Gastrocnemius medialis (tissue), 4 donors: ENCODE results near the gene WDFY3. TPM values are rescaled to one million over a fixed set of nuclear protein-coding genes. Genes with fewer than 3 reads are reported as not detected.

Experiments used
- ATAC-seq, 2 donors: fragments of 150-250 bp; one replicate each; pipeline ENCODE4 v1.9.1; 2016
- DNase-seq, 2 donors: peaks; one replicate each; pipeline ENCODE4 v3.0.0-alpha.2; 2019
- H3K27ac ChIP-seq, 4 donors: fragments of 200-600 bp; sonication (generic); 1 replicate in 1 of 4; 2 replicates in 3 of 4; pipeline ENCODE4 v1.5.1; 2016 to 2018; ENCODE audit warnings: mild to moderate bottlenecking in 2 of 4, moderate library complexity in 1 of 4
- H3K27me3 ChIP-seq, 3 donors: fragments of 200-600 bp; sonication (generic) in 2 of 3; 1 replicate in 1 of 3; 2 replicates in 2 of 3; pipeline versions ENCODE4 v1.5.1 to v1.6.0; 2016 to 2019; ENCODE audit warnings: mild to moderate bottlenecking in 1 of 3, moderate library complexity in 1 of 3
- H3K36me3 ChIP-seq, 2 donors: fragments of 200-600 bp; sonication (generic) in 1 of 2; one replicate each; pipeline ENCODE4 v1.5.1; 2017 to 2018
- H3K4me1 ChIP-seq, 2 donors: fragments of 200-600 bp; sonication (generic) in 1 of 2; one replicate each; pipeline ENCODE4 v1.5.1; 2016 to 2017; ENCODE audit warnings: mild to moderate bottlenecking in 2 of 2
- H3K4me3 ChIP-seq, 4 donors: fragments of 200-600 bp; sonication (generic) in 3 of 4; 1 replicate in 1 of 4; 2 replicates in 3 of 4; pipeline ENCODE4 v1.5.1; 2016 to 2019; ENCODE audit warnings: mild to moderate bottlenecking in 2 of 4
- H3K9me3 ChIP-seq, 3 donors: fragments of 200-600 bp; sonication (generic) in 2 of 3; 1 replicate in 1 of 3; 2 replicates in 2 of 3; pipeline ENCODE4 v1.5.1; 2016 to 2019
- POLR2A ChIP-seq, 2 donors: fragments of 450-650 bp; IDR thresholded peaks; one replicate each; pipeline ENCODE4 v1.6.1; 2017; ENCODE audit warnings: antibody characterized with exemption in 2 of 2, mild to moderate bottlenecking in 2 of 2, moderate library complexity in 2 of 2
- in situ Hi-C, 4 donors: fragments of 200-750 bp; cut with MboI; loops; one replicate each; pipeline versions ENCODE4 v1.15.0 to v1.8.0; 2017; ENCODE audit warnings: low sequenced_read_pairs in 4 of 4
- intact Hi-C: fragments of 100-400 bp; cut with DNase I; formaldehyde crosslinking; loops from one replicate; pipeline ENCODE4 v1.15.1; 2023; ENCODE audit warnings: low total_unique reads
- total RNA-seq, 4 donors: library from RNA; depleted of rRNA; stranded (reverse); fragments of >200 nt; gene quantifications; one replicate each; pipeline versions ENCODE4 v1.1.0 to v1.2.3, GENCODE V29; 2016
- TF ChIP-seq, protein P1 (sequence below), 5 experiments: fragments of 450-650 bp in 3 of 5; fragments of 200-600 bp in 2 of 5; sonication (generic) in 2 of 5; IDR thresholded peaks in 4 of 5; conservative IDR thresholded peaks in 1 of 5; 1 replicate in 4 of 5; 2 replicates in 1 of 5; pipeline ENCODE4 v1.5.1; 2016 to 2019; ENCODE audit warnings: antibody characterized with exemption in 5 of 5, mild to moderate bottlenecking in 3 of 5, moderate library complexity in 3 of 5

WDFY3 gene
- total RNA-seq, 4 donors from 2014 or later = 28.3 to 65.9 (median 36.4) TPM

DNA sequence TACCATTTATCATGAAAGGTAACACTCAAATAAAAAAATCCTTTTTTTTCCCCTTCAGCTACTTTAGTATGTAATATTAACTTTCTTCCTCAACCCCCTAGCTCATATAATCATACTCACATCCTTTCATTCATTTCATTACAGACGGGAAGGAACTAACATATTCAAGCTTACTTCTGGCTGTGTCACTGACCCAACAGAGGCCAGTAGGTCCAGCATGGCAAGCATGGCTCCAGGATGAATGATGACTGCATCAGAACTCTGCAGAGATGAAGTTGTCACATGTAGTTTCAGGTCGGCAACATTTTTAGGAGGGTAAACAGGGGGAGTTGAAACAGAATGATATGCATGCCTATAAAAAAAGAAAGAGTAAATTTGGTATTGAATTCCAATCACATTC is 163.4 kb downstream of the WDFY3 start:
- no peak for ATAC-seq
- TF ChIP-seq, protein P1, sequence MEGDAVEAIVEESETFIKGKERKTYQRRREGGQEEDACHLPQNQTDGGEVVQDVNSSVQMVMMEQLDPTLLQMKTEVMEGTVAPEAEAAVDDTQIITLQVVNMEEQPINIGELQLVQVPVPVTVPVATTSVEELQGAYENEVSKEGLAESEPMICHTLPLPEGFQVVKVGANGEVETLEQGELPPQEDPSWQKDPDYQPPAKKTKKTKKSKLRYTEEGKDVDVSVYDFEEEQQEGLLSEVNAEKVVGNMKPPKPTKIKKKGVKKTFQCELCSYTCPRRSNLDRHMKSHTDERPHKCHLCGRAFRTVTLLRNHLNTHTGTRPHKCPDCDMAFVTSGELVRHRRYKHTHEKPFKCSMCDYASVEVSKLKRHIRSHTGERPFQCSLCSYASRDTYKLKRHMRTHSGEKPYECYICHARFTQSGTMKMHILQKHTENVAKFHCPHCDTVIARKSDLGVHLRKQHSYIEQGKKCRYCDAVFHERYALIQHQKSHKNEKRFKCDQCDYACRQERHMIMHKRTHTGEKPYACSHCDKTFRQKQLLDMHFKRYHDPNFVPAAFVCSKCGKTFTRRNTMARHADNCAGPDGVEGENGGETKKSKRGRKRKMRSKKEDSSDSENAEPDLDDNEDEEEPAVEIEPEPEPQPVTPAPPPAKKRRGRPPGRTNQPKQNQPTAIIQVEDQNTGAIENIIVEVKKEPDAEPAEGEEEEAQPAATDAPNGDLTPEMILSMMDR (IDR thresholded peaks at IDR 0.05 in 4 of 5, conservative IDR thresholded peaks at IDR 0.05 in 1 of 5) = no peak
- no peak for TF ChIP-seq POLR2A (IDR thresholded peaks at IDR 0.05)
- Histone ChIP-seq H3K27me3 (no peaks in the 10 kb centered on the region), H3K27ac (no peak overlapping the region), H3K9me3 (no peaks in the 10 kb centered on the region), H3K4me3 (no peak overlapping the region), H3K36me3 (peaks cover 2 to 33% of the 10 kb centered on the region in 2 donors), H3K4me1 (no peaks in the 10 kb centered on the region)
- in situ Hi-C loops (no loop called here), intact Hi-C loops (no loop called here)
- no peak for DNase-seq

DNA sequence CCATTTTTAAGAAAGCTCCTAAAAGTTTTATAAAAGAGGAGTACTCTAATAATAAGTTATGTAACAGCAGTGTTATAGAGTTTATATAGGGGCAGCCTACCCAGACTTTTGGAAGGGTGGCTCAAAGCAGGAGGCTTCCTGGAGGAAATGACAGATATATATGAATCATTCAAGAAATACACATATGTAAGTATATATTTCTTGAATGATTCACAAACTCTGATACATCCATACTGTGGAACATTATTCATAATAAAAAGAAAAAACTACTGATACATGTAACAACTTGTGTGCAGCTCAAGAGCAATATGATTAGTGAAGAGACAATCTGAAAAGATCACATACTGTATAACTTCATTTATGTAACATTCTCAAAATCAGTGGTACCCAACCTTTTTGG is 166.2 kb downstream of the WDFY3 start:
- peaks cover 2 to 43% of the 10 kb centered on the region in 2 donors for H3K36me3 ChIP-seq
- TF ChIP-seq, protein P1 (IDR thresholded peaks at IDR 0.05 in 4 of 5, conservative IDR thresholded peaks at IDR 0.05 in 1 of 5) = no peak
- TF ChIP-seq POLR2A (IDR thresholded peaks at IDR 0.05) = no peak
- in situ Hi-C loops = no loop called here

DNA sequence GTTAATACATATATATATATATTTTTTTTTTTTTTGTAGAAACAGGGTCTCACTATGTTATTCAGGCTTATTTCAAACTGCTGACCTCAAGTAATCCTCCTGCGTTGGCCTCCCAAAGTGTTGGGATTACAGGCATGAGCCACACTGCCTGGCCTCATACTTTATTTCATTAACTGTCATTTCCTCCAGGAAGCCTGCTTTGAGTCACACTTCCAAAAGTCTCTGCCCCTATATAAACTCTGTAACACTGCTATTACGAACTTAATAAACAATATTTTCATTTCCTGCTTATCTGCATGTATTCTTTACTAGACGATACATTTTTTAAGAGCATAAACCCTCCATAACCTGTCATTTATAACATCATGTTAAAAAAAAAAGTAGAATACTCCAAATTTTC is 167.2 kb downstream of the WDFY3 start:
- in situ Hi-C loops = no loop called here
- H3K27me3 ChIP-seq = no peaks in the 10 kb centered on the region
- no peaks in the 10 kb centered on the region for H3K4me1 ChIP-seq
- no peak for ATAC-seq
- intact Hi-C loops = no loop called here
- TF ChIP-seq POLR2A (IDR thresholded peaks at IDR 0.05) = no peak
- no peak overlapping the region for H3K27ac ChIP-seq
- peaks cover 2 to 50% of the 10 kb centered on the region in 2 donors for H3K36me3 ChIP-seq
- DNase-seq = no peak
- no peaks in the 10 kb centered on the region for H3K9me3 ChIP-seq
- no peak overlapping the region for H3K4me3 ChIP-seq

More for the DNA sequence above, 166.2 kb downstream of the WDFY3 start:
- H3K27me3 ChIP-seq = no peaks in the 10 kb centered on the region
- no peaks in the 10 kb centered on the region for H3K4me1 ChIP-seq
- ATAC-seq (no peak), DNase-seq (no peak)
- no peak overlapping the region for H3K27ac ChIP-seq
- intact Hi-C loops = no loop called here
- H3K9me3 ChIP-seq = no peaks in the 10 kb centered on the region
- no peak overlapping the region for H3K4me3 ChIP-seq

DNA sequence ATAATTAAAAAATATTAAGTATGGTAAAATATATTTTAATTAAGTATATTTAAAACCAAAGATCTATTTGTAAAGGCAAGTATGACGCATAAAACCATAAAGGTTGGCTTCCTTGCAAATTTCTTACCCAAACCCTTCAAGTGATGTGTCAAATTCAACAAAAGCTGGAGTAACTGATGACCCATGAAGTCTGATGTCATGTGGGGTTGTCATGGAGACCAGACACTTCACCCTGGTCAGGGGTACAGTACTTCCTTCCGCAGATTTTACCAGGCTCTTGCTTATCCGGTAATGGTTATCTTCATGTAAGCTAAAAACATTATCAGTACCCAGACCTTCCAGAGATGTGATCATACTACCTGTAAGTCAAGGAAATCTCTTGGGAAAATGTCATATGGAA is 170.1 kb downstream of the WDFY3 start:
- ATAC-seq = no peak
- intact Hi-C loops = no loop called here

DNA sequence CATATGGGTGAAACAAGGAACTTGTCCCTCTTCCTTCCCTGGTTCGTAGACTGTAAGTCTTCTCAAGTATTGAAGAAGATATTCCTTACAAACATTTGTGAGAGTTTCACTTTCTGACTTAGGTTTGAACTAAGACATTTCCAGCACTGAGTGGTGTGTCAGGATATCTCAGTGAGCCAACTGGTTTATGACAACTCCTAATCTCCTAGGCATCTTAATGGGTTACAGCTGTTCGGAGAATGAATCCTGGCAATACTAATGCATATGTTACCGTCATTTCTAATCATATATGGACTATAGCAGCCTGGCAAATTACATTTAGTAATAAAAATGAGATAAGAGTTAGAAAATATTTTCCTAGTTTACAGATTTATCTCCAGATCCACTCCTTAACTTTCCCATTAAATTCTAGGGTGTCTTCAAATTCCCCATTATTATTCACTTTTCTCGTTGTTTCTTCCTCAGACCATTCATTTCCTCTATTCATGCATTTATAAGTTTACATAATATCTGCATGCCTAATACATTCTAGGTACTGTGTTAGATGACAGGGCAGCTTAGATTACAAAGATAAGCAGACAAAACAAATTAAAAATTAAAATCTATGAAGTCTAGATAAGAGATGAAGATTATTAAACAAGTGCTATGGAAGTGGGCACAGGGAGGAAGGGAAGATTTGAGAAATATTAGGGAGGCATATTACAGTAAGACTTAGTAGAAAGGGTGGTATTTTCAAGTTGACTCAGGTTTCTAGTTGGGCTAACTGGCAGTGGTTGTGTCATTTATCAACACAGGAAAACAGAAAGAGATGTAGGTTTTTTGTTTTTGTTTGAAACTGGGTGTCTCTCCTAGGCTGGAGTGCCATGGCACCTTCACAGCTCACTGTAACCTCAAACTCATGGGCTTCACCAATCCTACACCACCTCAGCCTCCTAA is 173.9 kb downstream of the WDFY3 start:
- Histone ChIP-seq H3K36me3 (peaks cover 3 to 47% of the 10 kb centered on the region in 2 donors), H3K27me3 (no peaks in the 10 kb centered on the region), H3K27ac (no peak overlapping the region), H3K4me1 (no peaks in the 10 kb centered on the region), H3K9me3 (no peaks in the 10 kb centered on the region), H3K4me3 (no peak overlapping the region)
- intact Hi-C loops (no loop called here), in situ Hi-C loops (no loop called here)
- DNase-seq (no peak), ATAC-seq (no peak)
- TF ChIP-seq, protein P1 (IDR thresholded peaks at IDR 0.05 in 4 of 5, conservative IDR thresholded peaks at IDR 0.05 in 1 of 5) = no peak
- no peak for TF ChIP-seq POLR2A (IDR thresholded peaks at IDR 0.05)

More for the DNA sequence above, 170.1 kb downstream of the WDFY3 start:
- no peaks in the 10 kb centered on the region for H3K27me3 ChIP-seq
- in situ Hi-C loops = no loop called here
- no peaks in the 10 kb centered on the region for H3K4me1 ChIP-seq
- H3K27ac ChIP-seq = no peak overlapping the region
- no peak for DNase-seq
- H3K4me3 ChIP-seq = no peak overlapping the region
- H3K9me3 ChIP-seq = no peaks in the 10 kb centered on the region
- H3K36me3 ChIP-seq = peaks cover 6 to 43% of the 10 kb centered on the region in 2 donors
- TF ChIP-seq, protein P1 (IDR thresholded peaks at IDR 0.05 in 4 of 5, conservative IDR thresholded peaks at IDR 0.05 in 1 of 5) = no peak
- TF ChIP-seq POLR2A (IDR thresholded peaks at IDR 0.05) = no peak
